ENCODE results near the gene ADGB.

DNA sequence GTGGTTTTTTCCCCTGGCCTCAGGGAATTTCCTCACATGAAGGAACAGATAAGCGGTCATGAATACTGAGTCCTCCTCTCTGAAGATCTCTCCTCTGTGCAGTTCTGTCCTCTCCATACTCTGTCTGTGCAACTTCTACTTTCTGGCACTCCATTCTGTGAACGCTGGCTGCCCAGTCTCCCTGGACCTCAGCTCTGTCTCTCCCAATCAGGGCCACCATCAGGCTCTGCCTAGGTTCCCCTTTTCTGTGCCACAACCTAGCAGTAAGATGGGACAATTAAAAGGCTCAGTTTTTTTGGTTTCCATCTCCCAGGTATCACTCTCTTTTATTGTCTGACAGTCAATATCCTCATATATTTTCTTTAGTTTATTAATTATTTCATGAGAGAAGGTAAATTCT is 4.8 kb upstream of the ADGB start:
- TF ChIP-seq, protein P1, sequence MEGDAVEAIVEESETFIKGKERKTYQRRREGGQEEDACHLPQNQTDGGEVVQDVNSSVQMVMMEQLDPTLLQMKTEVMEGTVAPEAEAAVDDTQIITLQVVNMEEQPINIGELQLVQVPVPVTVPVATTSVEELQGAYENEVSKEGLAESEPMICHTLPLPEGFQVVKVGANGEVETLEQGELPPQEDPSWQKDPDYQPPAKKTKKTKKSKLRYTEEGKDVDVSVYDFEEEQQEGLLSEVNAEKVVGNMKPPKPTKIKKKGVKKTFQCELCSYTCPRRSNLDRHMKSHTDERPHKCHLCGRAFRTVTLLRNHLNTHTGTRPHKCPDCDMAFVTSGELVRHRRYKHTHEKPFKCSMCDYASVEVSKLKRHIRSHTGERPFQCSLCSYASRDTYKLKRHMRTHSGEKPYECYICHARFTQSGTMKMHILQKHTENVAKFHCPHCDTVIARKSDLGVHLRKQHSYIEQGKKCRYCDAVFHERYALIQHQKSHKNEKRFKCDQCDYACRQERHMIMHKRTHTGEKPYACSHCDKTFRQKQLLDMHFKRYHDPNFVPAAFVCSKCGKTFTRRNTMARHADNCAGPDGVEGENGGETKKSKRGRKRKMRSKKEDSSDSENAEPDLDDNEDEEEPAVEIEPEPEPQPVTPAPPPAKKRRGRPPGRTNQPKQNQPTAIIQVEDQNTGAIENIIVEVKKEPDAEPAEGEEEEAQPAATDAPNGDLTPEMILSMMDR (IDR thresholded peaks at IDR 0.05 in 4 of 5, conservative IDR thresholded peaks at IDR 0.05 in 1 of 5) = no peak
- TF ChIP-seq POLR2A (IDR thresholded peaks at IDR 0.05) = no peak

Measured in gastrocnemius medialis (tissue), 4 donors.